Ascending aorta (tissue), 2 donors: Measurements from ENCODE around the gene SEC31A. TPM values are rescaled to one million over a fixed set of nuclear protein-coding genes. Genes with fewer than 3 reads are reported as not detected.
"Not testable (repeated sequence)": the region's sequence is repeated elsewhere in the genome, so short reads cannot be mapped to it uniquely, and the experiment has no call there.

ENCODE experiments used
- DNase-seq, 2 donors: peaks; one replicate each; pipeline ENCODE4 v3.0.0-alpha.2; 2019; ENCODE audit warnings: low spot score in 2 of 2
- H3K27ac ChIP-seq, 2 donors: fragments of 200-600 bp; sonication (generic); one replicate each; pipeline ENCODE4 v1.5.1; 2016 to 2017; ENCODE audit warnings: mild to moderate bottlenecking in 1 of 2
- H3K27me3 ChIP-seq: fragments of 200-600 bp; sonication (generic); one replicate; pipeline ENCODE4 v1.5.1; 2017
- H3K36me3 ChIP-seq, 2 donors: fragments of 200-600 bp; sonication (generic); one replicate each; pipeline ENCODE4 v1.5.1; 2016
- H3K4me1 ChIP-seq, 2 donors: fragments of 200-600 bp; sonication (generic); one replicate each; pipeline ENCODE4 v1.5.1; 2016 to 2017; ENCODE audit warnings: mild to moderate bottlenecking in 1 of 2
- H3K4me3 ChIP-seq, 2 donors: fragments of 200-600 bp; sonication (generic); one replicate each; pipeline ENCODE4 v1.5.1; 2016 to 2017; ENCODE audit warnings: mild to moderate bottlenecking in 1 of 2
- H3K9me3 ChIP-seq, 2 donors: fragments of 200-600 bp; sonication (generic); one replicate each; pipeline ENCODE4 v1.5.1; 2016
- CTCF ChIP-seq, 3 experiments: fragments of 200-600 bp in 2 of 3; fragments of 450-650 bp in 1 of 3; sonication (generic) in 2 of 3; IDR thresholded peaks; one replicate each; pipeline ENCODE4 v1.5.1; 2016 to 2019; ENCODE audit warnings: antibody characterized with exemption in 3 of 3, mild to moderate bottlenecking in 1 of 3, moderate library complexity in 1 of 3
- intact Hi-C: fragments of 100-400 bp; cut with DNase I; formaldehyde crosslinking; loops from one replicate; pipeline ENCODE4 v1.15.1; 2023
- total RNA-seq: library from RNA; depleted of rRNA; stranded (reverse); fragments of >200 nt; gene quantifications from one replicate; pipeline ENCODE4 v1.1.0, GENCODE V29; 2016

The SEC31A gene
- total RNA-seq, 1 donor from 2014 or later: 100 TPM

GRCh38 chr4:82919386-82919785, 28.4 kb upstream of the SEC31A start:
- no peaks in the 10 kb centered on the region for H3K9me3 ChIP-seq
- intact Hi-C loops: no loop called here
- no peak overlapping the region for H3K4me3 ChIP-seq
- no peak for DNase-seq
- no peaks in the 10 kb centered on the region for H3K4me1 ChIP-seq
- TF ChIP-seq CTCF (IDR thresholded peaks at IDR 0.05): no peak
- no peaks in the 10 kb centered on the region for H3K27me3 ChIP-seq
- H3K27ac ChIP-seq: no peak overlapping the region
- H3K36me3 ChIP-seq: peaks cover 3 to 15% of the 10 kb centered on the region in 2 donors

- TF ChIP-seq CTCF (IDR thresholded peaks at IDR 0.05): no peak
- no peak overlapping the region for H3K4me3 ChIP-seq
- H3K36me3 ChIP-seq: peaks cover 3 to 15% of the 10 kb centered on the region in 2 donors
- no peaks in the 10 kb centered on the region for H3K9me3 ChIP-seq
- H3K27me3 ChIP-seq: no peaks in the 10 kb centered on the region
- intact Hi-C loops: no loop called here
- DNase-seq: no peak
- no peaks in the 10 kb centered on the region for H3K4me1 ChIP-seq
- H3K27ac ChIP-seq: no peak overlapping the region
Measured at GRCh38 chr4:82918091-82918490, 27.1 kb upstream of the SEC31A start.

GRCh38 chr4:82913968-82914367, 23.0 kb upstream of the SEC31A start:
- peaks cover 3 to 23% of the 10 kb centered on the region in 2 donors for H3K36me3 ChIP-seq
- intact Hi-C loops, H3K9me3 ChIP-seq, H3K4me1 ChIP-seq, H3K27ac ChIP-seq, H3K4me3 ChIP-seq, DNase-seq, H3K27me3 ChIP-seq: not testable (repeated sequence)

GRCh38 chr4:82913305-82913704, 22.4 kb upstream of the SEC31A start:
- Histone ChIP-seq H3K4me3 (no peak overlapping the region), H3K36me3 (peaks cover 3 to 21% of the 10 kb centered on the region in 2 donors), H3K9me3 (no peaks in the 10 kb centered on the region), H3K27ac (no peak overlapping the region), H3K4me1 (no peaks in the 10 kb centered on the region), H3K27me3 (no peaks in the 10 kb centered on the region)
- no peak for DNase-seq
- no peak for TF ChIP-seq CTCF (IDR thresholded peaks at IDR 0.05)
- intact Hi-C loops: no loop called here

GRCh38 chr4:82909326-82909725, 18.4 kb upstream of the SEC31A start:
- H3K4me1 ChIP-seq: no peaks in the 10 kb centered on the region
- no peak for DNase-seq
- H3K4me3 ChIP-seq: no peak overlapping the region
- no peak for TF ChIP-seq CTCF (IDR thresholded peaks at IDR 0.05)
- H3K9me3 ChIP-seq: no peaks in the 10 kb centered on the region
- peaks cover 0 to 8% of the 10 kb centered on the region in 2 donors for H3K36me3 ChIP-seq
- no peaks in the 10 kb centered on the region for H3K27me3 ChIP-seq
- intact Hi-C loops: no loop called here
- no peak overlapping the region for H3K27ac ChIP-seq

- Histone ChIP-seq H3K27ac (no peak overlapping the region), H3K27me3 (no peaks in the 10 kb centered on the region), H3K4me1 (peaks cover 0 to 2% of the 10 kb centered on the region in 2 donors), H3K36me3 (peaks cover 0 to 8% of the 10 kb centered on the region in 2 donors), H3K9me3 (no peaks in the 10 kb centered on the region), H3K4me3 (no peak overlapping the region)
- no peak for DNase-seq
- intact Hi-C loops: no loop called here
- no peak for TF ChIP-seq CTCF (IDR thresholded peaks at IDR 0.05)
Measured at GRCh38 chr4:82906469-82906868, 15.5 kb upstream of the SEC31A start.
